Measurements from ENCODE around the gene C12orf75.
"Not testable (repeated sequence)": the region's sequence is repeated elsewhere in the genome, so short reads cannot be mapped to it uniquely, and the experiment has no call there.

The C12orf75 gene

GRCh38 chr12:105391231-105391630 is 60.7 kb downstream of the C12orf75 start:
- no peak for TF ChIP-seq Cebpa-rat (IDR thresholded peaks at IDR 0.05)
- H3K9me3 ChIP-seq: no peaks in the 10 kb centered on the region
- no peak overlapping the region; the same call in 1 of the 2 replicates for H3K4me2 ChIP-seq
- H3K4me1 ChIP-seq: peaks cover 30% of the 10 kb centered on the region
- H3K36me3 ChIP-seq: no peaks in the 10 kb centered on the region
- H3K4me3 ChIP-seq: no peak overlapping the region
- no peaks in the 10 kb centered on the region for H3K27me3 ChIP-seq
- no peak overlapping the region for H3K9ac ChIP-seq
- H4K20me1 ChIP-seq: no peaks in the 10 kb centered on the region
- H3K27ac ChIP-seq: no peak overlapping the region

- H3K27ac ChIP-seq: no peak overlapping the region
- no peaks in the 10 kb centered on the region for H3K36me3 ChIP-seq
- H4K20me1 ChIP-seq: no peaks in the 10 kb centered on the region
- no peaks in the 10 kb centered on the region for H3K27me3 ChIP-seq
- H3K4me2 ChIP-seq: peak overlapping the region; percentile 44
- no peak for TF ChIP-seq Cebpa-rat (IDR thresholded peaks at IDR 0.05)
- H3K4me3 ChIP-seq: no peak overlapping the region
- H3K9ac ChIP-seq: no peak overlapping the region
- peaks cover 6% of the 10 kb centered on the region for H3K9me3 ChIP-seq
- peaks cover 24% of the 10 kb centered on the region for H3K4me1 ChIP-seq
Observed at GRCh38 chr12:105393587-105393986, 63.1 kb downstream of the C12orf75 start.

- H3K4me3 ChIP-seq: no peak overlapping the region
- no peaks in the 10 kb centered on the region for H3K27me3 ChIP-seq
- TF ChIP-seq Cebpa-rat (IDR thresholded peaks at IDR 0.05): no peak
- H3K4me2 ChIP-seq: no peak overlapping the region
- peaks cover 24% of the 10 kb centered on the region for H3K4me1 ChIP-seq
- no peaks in the 10 kb centered on the region for H3K36me3 ChIP-seq
- H3K27ac ChIP-seq: no peak overlapping the region
- H3K9me3 ChIP-seq: peaks cover 16% of the 10 kb centered on the region
- H4K20me1 ChIP-seq: no peaks in the 10 kb centered on the region
- no peak overlapping the region for H3K9ac ChIP-seq
Observed at GRCh38 chr12:105396024-105396423, 65.5 kb downstream of the C12orf75 start.

- Histone ChIP-seq H3K4me3 (no peak overlapping the region), H3K36me3 (no peaks in the 10 kb centered on the region), H3K27ac (no peak overlapping the region), H3K4me1 (peaks cover 18% of the 10 kb centered on the region), H3K9me3 (peaks cover 16% of the 10 kb centered on the region), H3K9ac (no peak overlapping the region), H3K4me2 (no peak overlapping the region), H3K27me3 (no peaks in the 10 kb centered on the region), H4K20me1 (no peaks in the 10 kb centered on the region)
- no peak for TF ChIP-seq Cebpa-rat (IDR thresholded peaks at IDR 0.05)
Observed at GRCh38 chr12:105396983-105397382, 66.5 kb downstream of the C12orf75 start.

- Histone ChIP-seq H3K27ac (no peak overlapping the region), H3K4me1 (peaks cover under 1% of the 10 kb centered on the region), H3K4me3 (no peak overlapping the region), H3K36me3 (no peaks in the 10 kb centered on the region), H3K4me2 (no peak overlapping the region), H3K27me3 (no peaks in the 10 kb centered on the region), H3K9me3 (peaks cover 17% of the 10 kb centered on the region), H4K20me1 (no peaks in the 10 kb centered on the region), H3K9ac (no peak overlapping the region)
- TF ChIP-seq Cebpa-rat (IDR thresholded peaks at IDR 0.05): no peak
Observed at GRCh38 chr12:105398930-105399329, 68.4 kb downstream of the C12orf75 start.

GRCh38 chr12:105399428-105400081 is 69.1 kb downstream of the C12orf75 start:
- Histone ChIP-seq H3K4me1 (no peaks in the 10 kb centered on the region), H3K27ac (no peak overlapping the region), H3K36me3 (no peaks in the 10 kb centered on the region), H3K9ac (no peak overlapping the region), H3K9me3 (peaks cover 23% of the 10 kb centered on the region), H3K4me2 (no peak overlapping the region), H3K4me3 (no peak overlapping the region), H4K20me1 (no peaks in the 10 kb centered on the region), H3K27me3 (no peaks in the 10 kb centered on the region)
- no peak for TF ChIP-seq Cebpa-rat (IDR thresholded peaks at IDR 0.05)

- no peaks in the 10 kb centered on the region for H3K36me3 ChIP-seq
Observed at GRCh38 chr12:105400227-105400626, 69.7 kb downstream of the C12orf75 start.

GRCh38 chr12:105401198-105401597 is 70.7 kb downstream of the C12orf75 start:
- Histone ChIP-seq H3K27me3 (no peaks in the 10 kb centered on the region), H3K27ac (no peak overlapping the region), H3K4me2 (no peak overlapping the region), H3K9me3 (peaks cover 30% of the 10 kb centered on the region), H3K4me3 (no peak overlapping the region), H4K20me1 (no peaks in the 10 kb centered on the region), H3K9ac (no peak overlapping the region), H3K36me3 (no peaks in the 10 kb centered on the region), H3K4me1 (no peaks in the 10 kb centered on the region)
- TF ChIP-seq Cebpa-rat (IDR thresholded peaks at IDR 0.05): no peak

More at GRCh38 chr12:105400227-105400626, 69.7 kb downstream of the C12orf75 start:
- H3K9me3 ChIP-seq: peaks cover 30% of the 10 kb centered on the region
- no peak overlapping the region for H3K4me2 ChIP-seq
- TF ChIP-seq Cebpa-rat (IDR thresholded peaks at IDR 0.05): no peak
- no peak overlapping the region for H3K9ac ChIP-seq
- H3K27ac ChIP-seq: no peak overlapping the region
- H3K4me3 ChIP-seq: no peak overlapping the region
- H3K27me3 ChIP-seq: no peaks in the 10 kb centered on the region
- H4K20me1 ChIP-seq: no peaks in the 10 kb centered on the region
- H3K4me1 ChIP-seq: no peaks in the 10 kb centered on the region

- H4K20me1 ChIP-seq: no peaks in the 10 kb centered on the region
- H3K4me1 ChIP-seq: no peaks in the 10 kb centered on the region
- TF ChIP-seq Cebpa-rat (IDR thresholded peaks at IDR 0.05): no peak
- no peak overlapping the region for H3K4me2 ChIP-seq
- no peaks in the 10 kb centered on the region for H3K36me3 ChIP-seq
- H3K27ac ChIP-seq: no peak overlapping the region
- peaks cover 30% of the 10 kb centered on the region for H3K9me3 ChIP-seq
- no peaks in the 10 kb centered on the region for H3K27me3 ChIP-seq
- no peak overlapping the region for H3K4me3 ChIP-seq
- H3K9ac ChIP-seq: no peak overlapping the region
Observed at GRCh38 chr12:105402366-105402765, 71.9 kb downstream of the C12orf75 start.

GRCh38 chr12:105403095-105403494 is 72.6 kb downstream of the C12orf75 start:
- H4K20me1 ChIP-seq: no peaks in the 10 kb centered on the region
- TF ChIP-seq Cebpa-rat (IDR thresholded peaks at IDR 0.05): no peak
- H3K9me3 ChIP-seq: peaks cover 29% of the 10 kb centered on the region
- no peak overlapping the region for H3K9ac ChIP-seq
- H3K27me3 ChIP-seq: no peaks in the 10 kb centered on the region
- no peak overlapping the region for H3K4me2 ChIP-seq
- no peak overlapping the region for H3K27ac ChIP-seq
- no peaks in the 10 kb centered on the region for H3K4me1 ChIP-seq
- H3K4me3 ChIP-seq: no peak overlapping the region
- no peaks in the 10 kb centered on the region for H3K36me3 ChIP-seq

- not testable (repeated sequence) for H3K4me3 ChIP-seq, H3K36me3 ChIP-seq, H4K20me1 ChIP-seq, H3K4me1 ChIP-seq, H3K27me3 ChIP-seq, H3K9ac ChIP-seq, H3K4me2 ChIP-seq, H3K27ac ChIP-seq
- H3K9me3 ChIP-seq: peaks cover 19% of the 10 kb centered on the region
Observed at GRCh38 chr12:105404134-105404533, 73.6 kb downstream of the C12orf75 start.
